Measurements from ENCODE around the gene RBP3.

The RBP3 gene

GRCh38 chr10:47326306-47326926 lies 21.7 kb upstream of the RBP3 start:
- Histone ChIP-seq H3K4me2 (ENCODE audit: low read length) (no peak overlapping the region), H3F3A (ENCODE audit: control insufficient read depth, insufficient read depth) (no peaks in the 10 kb centered on the region), H3K36me3 (ENCODE audit: control insufficient read depth, low read length) (no peaks in the 10 kb centered on the region), H3K9me2 (replicated peaks; ENCODE audit: control insufficient read depth, low read length) (no peaks in the 10 kb centered on the region), H3K4me3 (ENCODE audit: low read length) (no peak overlapping the region), H3K9me3 (ENCODE audit: control insufficient read depth, insufficient read depth, low read length) (peaks cover 3% of the 10 kb centered on the region; the same call in 1 of the 2 replicates), H3K27ac (ENCODE audit: low read depth, low read length) (no peak overlapping the region), H3K79me2 (ENCODE audit: control insufficient read depth, low read length) (no peaks in the 10 kb centered on the region), H4K20me1 (ENCODE audit: control insufficient read depth, insufficient read depth, low read depth, low read length) (no peaks in the 10 kb centered on the region), H3K4me1 (ENCODE audit: control insufficient read depth, low read length) (no peaks in the 10 kb centered on the region), H3K27me3 (ENCODE audit: control insufficient read depth, low read length) (no peaks in the 10 kb centered on the region)
- TF ChIP-seq, protein P1, sequence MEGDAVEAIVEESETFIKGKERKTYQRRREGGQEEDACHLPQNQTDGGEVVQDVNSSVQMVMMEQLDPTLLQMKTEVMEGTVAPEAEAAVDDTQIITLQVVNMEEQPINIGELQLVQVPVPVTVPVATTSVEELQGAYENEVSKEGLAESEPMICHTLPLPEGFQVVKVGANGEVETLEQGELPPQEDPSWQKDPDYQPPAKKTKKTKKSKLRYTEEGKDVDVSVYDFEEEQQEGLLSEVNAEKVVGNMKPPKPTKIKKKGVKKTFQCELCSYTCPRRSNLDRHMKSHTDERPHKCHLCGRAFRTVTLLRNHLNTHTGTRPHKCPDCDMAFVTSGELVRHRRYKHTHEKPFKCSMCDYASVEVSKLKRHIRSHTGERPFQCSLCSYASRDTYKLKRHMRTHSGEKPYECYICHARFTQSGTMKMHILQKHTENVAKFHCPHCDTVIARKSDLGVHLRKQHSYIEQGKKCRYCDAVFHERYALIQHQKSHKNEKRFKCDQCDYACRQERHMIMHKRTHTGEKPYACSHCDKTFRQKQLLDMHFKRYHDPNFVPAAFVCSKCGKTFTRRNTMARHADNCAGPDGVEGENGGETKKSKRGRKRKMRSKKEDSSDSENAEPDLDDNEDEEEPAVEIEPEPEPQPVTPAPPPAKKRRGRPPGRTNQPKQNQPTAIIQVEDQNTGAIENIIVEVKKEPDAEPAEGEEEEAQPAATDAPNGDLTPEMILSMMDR (IDR thresholded peaks at IDR 0.05; ENCODE audit: low read depth, low read length, poor library complexity, severe bottlenecking): no peak
- no peak for TF ChIP-seq EZH2phosphoT487 (IDR thresholded peaks at IDR 0.05; ENCODE audit: borderline replicate concordance, low read length)

- Histone ChIP-seq H3K4me2 (ENCODE audit: low read length) (no peak overlapping the region), H3K9me2 (replicated peaks; ENCODE audit: control insufficient read depth, low read length) (no peaks in the 10 kb centered on the region), H3K36me3 (ENCODE audit: control insufficient read depth, low read length) (no peaks in the 10 kb centered on the region), H3K79me2 (ENCODE audit: control insufficient read depth, low read length) (no peaks in the 10 kb centered on the region), H3K9me3 (ENCODE audit: control insufficient read depth, insufficient read depth, low read length) (peaks cover 3% of the 10 kb centered on the region; the same call in 1 of the 2 replicates), H3K27ac (ENCODE audit: low read depth, low read length) (no peak overlapping the region), H3K27me3 (ENCODE audit: control insufficient read depth, low read length) (no peaks in the 10 kb centered on the region), H4K20me1 (ENCODE audit: control insufficient read depth, insufficient read depth, low read depth, low read length) (no peaks in the 10 kb centered on the region), H3K4me1 (ENCODE audit: control insufficient read depth, low read length) (no peaks in the 10 kb centered on the region), H3K4me3 (ENCODE audit: low read length) (no peak overlapping the region), H3F3A (ENCODE audit: control insufficient read depth, insufficient read depth) (no peaks in the 10 kb centered on the region)
- TF ChIP-seq, protein P1 (IDR thresholded peaks at IDR 0.05; ENCODE audit: low read depth, low read length, poor library complexity, severe bottlenecking): no peak
- no peak for TF ChIP-seq EZH2phosphoT487 (IDR thresholded peaks at IDR 0.05; ENCODE audit: borderline replicate concordance, low read length)
These were observed 21.2 kb upstream of the RBP3 start for GRCh38 chr10:47326927-47327330.

DNA sequence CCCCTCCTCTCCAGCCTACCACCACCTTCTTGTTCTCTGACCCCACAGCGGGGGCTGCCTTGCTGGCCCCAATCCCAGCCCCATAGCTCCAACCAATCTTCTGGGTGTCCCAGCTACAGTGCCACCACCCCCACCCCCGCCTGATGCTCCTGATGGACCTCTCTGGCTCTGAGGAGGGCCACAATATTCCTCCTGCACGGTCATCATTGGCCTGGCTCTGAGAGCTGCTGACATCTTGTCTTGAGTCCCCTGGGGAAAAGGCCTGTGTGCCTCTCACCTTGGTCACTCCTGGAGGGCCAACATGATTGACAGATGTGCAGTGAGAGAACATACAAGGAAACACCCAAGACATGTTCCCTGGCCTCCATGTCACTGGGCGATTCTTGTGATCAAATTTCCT lies 18.3 kb upstream of the RBP3 start:
- Histone ChIP-seq H3K4me1 (ENCODE audit: control insufficient read depth, low read length) (no peaks in the 10 kb centered on the region), H3K27me3 (ENCODE audit: control insufficient read depth, low read length) (no peaks in the 10 kb centered on the region), H3K36me3 (ENCODE audit: control insufficient read depth, low read length) (no peaks in the 10 kb centered on the region), H3K9me3 (ENCODE audit: control insufficient read depth, insufficient read depth, low read length) (peaks cover 3% of the 10 kb centered on the region; the same call in 1 of the 2 replicates), H3K27ac (ENCODE audit: low read depth, low read length) (no peak overlapping the region), H3K4me3 (ENCODE audit: low read length) (no peak overlapping the region), H4K20me1 (ENCODE audit: control insufficient read depth, insufficient read depth, low read depth, low read length) (no peaks in the 10 kb centered on the region), H3K79me2 (ENCODE audit: control insufficient read depth, low read length) (no peaks in the 10 kb centered on the region), H3F3A (ENCODE audit: control insufficient read depth, insufficient read depth) (no peaks in the 10 kb centered on the region), H3K9me2 (replicated peaks; ENCODE audit: control insufficient read depth, low read length) (no peaks in the 10 kb centered on the region), H3K4me2 (ENCODE audit: low read length) (no peak overlapping the region)
- TF ChIP-seq, protein P1 (IDR thresholded peaks at IDR 0.05; ENCODE audit: low read depth, low read length, poor library complexity, severe bottlenecking): no peak
- TF ChIP-seq EZH2phosphoT487 (IDR thresholded peaks at IDR 0.05; ENCODE audit: borderline replicate concordance, low read length): no peak

Measured in DOHH2 (cell line).